Measurements from ENCODE around the gene NEURL3. TPM values are rescaled to one million over a fixed set of nuclear protein-coding genes. Genes with fewer than 3 reads are reported as not detected.

Gene NEURL3
- total RNA-seq, 1 experiment from 2014 or later = not detected

DNA sequence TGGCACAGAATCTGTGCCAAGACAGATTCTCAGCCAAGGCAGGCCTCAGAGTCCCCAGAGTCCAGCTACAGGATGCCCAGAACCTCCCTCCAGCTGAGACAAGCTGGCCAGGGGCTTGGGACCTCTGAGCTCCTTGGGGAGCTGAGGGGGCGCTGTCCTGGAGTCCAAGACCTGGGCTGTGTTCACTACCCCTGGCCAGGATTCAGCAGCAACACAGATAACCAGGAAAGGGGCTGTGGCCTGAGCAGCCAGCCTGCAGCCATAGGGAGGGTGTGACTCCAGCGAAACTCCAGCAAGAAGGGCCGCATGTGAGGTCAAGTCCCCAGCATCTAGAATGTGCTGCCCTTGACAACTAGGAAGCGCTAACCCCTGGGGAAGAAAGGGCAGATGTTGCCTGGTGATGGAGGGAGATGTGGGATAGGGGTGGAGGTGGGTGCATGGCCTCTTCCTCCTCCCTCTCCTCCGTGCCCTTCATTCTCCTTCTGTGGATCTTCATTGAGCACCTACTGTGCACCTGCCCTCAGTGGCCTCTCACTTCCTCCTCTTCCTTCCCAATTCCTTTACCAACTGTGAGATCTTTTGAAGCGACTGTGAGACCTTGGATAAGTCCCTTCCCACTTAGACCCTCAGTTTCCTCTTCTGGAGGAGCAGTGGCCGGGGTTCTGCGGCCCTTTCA lies 23.7 kb upstream of the NEURL3 start:
- DNase-seq (ENCODE audit: extremely low read depth, low read depth) = no peak

DNA sequence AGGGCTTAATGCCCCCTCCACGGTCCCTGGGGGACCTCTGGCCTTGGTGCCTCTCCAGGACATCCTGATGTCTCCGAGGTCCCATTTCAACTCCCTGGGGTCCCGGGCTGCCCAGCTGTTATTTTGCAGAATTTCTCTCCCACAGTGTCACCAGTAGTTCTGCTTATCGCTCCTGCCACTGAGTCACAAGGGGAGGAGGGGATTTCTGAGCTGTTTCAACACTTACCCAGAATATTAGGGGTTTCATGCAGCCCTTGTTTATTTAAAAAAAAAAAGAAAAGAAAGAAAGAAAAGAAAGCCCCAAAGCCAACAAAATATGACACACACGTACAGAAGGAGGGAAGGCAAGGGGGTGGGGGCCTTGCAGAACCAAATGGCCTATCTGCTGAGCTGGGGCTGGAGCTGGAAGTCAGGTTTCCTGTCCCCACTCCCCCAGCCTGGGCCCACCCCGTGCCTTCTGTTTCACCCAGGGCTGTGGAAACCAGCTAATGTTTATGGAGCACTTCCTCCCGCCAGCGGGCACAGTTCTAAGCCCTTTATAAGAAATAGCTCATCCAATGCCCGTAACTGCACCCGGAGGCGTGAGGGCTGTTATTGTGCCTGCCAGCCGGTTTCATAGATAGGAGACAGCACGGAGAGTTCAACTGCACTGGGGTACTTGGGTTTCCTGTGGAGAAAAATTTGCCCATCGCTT lies 23.0 kb upstream of the NEURL3 start:
- no peak for DNase-seq (ENCODE audit: extremely low read depth, low read depth)

DNA sequence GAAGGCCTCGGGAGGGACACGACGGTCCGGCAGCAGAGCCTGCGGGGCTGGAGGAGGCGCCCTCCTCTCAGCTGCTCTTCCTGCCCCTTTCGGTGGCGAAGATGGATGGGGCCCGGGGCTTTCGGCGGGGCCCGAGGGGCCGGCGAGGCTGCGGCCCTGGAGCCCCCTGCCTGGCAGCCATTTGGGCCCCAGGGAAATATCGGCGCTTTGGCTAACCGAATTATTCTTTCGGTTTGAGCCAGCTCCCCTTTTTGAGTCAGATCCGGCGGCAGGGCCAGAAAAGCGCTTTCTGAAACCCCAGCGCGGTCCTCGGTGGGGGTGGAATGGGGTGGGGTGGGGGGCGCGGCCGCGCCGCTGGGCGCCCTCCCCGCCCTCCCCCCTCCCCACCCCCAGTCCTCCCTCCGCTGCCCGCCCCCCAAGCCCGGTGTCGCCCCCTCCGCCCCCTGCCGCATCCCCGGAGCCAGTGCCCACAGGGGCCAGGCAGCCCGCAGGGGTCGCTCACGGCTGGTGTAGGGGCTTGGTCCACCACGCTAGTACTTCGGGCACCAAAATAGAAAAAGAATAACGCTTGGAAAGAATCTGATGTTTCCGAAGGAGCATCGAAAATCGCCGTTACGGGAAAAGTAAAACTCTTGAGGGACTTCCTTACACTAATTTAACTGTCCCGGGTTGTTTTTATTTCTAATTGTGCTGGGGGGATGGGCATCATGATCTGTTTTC lies 22.3 kb upstream of the NEURL3 start:
- DNase-seq (ENCODE audit: extremely low read depth, low read depth) = no peak

DNA sequence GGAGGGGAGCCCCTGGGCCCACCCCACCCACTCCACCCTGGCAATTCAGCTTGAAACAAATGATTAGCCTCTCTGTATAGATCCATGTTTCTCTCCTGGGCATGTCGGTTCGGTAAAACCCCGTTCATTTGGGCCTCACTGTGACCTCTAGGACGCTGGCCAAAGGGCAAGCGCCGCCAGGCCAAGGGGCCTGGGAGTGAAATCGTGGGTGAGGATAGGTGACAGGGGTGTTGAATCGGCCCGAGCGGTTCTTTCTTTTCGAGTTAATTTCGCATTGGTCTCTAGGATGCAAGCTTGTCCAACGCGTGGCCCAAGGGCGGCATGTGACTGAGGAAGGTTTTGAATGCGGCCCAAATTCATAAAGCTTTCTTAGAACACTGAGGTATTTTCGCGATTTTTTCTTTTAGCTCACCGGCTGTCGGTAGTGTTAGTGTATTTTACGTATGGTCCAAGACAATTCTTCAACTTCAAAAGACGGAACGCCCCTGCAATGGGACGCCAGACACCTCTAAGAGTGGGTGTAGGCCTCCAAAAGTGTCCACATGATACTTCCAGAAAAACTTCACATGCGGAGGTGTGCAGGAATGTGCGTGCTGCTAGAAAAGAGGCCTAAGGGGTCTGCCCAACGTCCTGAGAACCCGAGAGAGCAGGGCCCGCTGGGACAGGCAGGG lies 21.6 kb upstream of the NEURL3 start:
- DNase-seq (ENCODE audit: extremely low read depth, low read depth) = no peak

DNA sequence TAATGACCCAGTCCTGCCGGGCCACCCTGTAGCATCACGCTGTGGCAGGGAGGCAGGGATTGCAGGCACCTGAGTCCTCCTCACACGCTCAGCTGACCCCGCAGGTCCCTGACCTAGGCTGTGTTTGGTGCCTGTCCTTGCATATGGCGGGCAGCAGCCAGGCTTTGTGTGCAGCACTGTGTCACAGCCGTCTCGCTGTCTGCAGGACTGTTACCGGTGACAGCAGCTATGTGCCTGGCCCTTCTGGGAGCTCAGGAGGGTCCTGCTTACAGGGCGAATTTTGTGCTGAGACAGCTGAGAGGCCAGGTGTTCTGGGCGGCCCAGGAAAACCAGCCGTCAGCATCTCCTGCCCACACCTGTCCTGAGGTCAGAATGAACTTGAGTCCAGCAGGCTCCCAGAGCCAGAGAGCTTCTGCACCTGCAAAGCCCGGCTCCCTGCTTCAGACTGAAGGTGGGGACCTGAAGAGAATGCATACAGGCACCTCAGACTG lies 21.0 kb upstream of the NEURL3 start:
- DNase-seq (ENCODE audit: extremely low read depth, low read depth) = no peak

DNA sequence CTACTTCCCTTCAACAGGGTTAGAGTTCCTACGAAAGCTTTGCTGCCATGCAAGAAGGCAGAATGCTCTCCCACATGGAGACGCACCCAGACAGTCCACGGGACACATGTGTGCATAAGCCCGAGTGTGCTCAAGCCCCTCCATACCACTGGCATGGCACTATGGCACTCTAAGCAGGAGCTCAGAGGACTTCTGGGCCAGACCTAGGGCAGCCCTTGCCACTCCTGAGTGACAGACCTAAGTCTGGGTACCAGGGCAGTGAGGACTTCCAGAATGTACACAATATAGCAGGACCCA lies 20.0 kb upstream of the NEURL3 start:
- no peak for DNase-seq (ENCODE audit: extremely low read depth, low read depth)

DNA sequence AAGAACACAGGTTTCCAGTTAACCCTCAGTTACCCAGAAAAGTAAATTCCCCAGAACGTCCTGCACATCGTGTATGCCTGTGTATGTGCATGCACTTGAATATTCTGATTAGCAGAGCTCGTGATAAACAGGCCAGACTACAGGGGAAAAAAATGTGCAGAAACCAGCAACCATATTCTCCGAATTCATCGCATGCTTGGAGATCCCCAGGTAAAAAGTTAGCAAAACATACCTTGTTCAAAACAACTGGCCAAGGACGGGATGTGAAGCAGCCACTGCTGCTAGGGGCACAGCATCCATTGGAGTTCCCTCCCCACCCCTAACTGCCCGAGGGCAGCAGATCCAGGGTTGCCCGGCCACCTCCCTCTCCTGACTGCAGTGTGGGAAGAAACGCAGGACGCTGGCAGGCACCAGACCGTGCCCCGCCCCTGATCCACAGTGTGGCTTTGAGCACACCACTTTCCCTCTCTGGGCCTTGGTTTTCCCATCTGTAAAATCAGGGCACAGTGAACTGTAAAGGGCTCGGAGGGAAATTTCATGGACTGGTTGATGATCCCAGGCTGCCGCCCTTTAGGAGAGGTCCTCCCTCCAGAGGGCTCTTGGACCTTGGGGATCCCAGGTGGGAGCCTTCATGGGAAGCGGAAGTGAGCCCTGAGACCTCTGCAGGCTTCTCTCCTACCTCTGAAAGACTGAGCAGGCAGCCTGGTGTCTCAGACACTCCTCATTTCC lies 19.5 kb upstream of the NEURL3 start:
- DNase-seq (ENCODE audit: extremely low read depth, low read depth) = no peak

DNA sequence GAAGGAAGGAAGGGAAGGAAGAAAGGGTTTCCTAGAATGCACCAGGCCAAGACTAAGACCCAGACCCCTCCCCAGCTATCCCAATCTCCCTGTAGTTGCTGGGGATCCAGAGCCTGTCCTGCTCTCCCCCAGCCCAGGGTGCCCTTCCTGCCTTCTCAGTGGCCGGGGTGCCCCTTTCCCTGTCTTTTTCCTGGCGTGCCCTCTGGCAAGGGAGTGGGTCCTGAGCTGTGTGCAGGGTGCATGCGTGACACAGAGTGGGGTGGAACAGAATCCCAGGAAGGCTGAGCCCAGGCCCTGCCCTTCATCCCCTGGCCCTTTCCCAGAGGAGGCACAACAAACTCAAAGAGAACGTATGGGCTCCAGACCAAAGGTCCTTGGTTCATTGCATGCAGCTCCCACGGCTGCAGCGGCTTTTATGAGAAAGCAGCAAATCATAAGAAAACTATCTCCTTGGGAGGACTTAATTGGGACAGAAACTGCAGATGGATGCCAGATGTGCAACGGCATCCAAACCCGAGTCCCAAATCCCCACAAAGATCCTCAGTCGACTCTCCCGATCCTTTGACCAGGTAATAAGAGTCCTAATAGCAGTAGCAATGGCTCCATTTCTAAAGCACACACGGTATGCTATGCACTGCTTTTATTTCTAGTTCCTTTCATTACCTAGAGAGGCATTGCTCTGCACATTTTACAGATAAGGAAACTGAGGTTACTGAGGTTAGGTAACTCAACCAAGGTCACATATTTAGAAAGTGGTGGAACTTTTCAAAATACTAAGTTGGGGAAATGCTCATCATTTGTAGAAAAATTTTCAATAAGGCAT lies 18.7 kb upstream of the NEURL3 start:
- DNase-seq (ENCODE audit: extremely low read depth, low read depth) = no peak

DNA sequence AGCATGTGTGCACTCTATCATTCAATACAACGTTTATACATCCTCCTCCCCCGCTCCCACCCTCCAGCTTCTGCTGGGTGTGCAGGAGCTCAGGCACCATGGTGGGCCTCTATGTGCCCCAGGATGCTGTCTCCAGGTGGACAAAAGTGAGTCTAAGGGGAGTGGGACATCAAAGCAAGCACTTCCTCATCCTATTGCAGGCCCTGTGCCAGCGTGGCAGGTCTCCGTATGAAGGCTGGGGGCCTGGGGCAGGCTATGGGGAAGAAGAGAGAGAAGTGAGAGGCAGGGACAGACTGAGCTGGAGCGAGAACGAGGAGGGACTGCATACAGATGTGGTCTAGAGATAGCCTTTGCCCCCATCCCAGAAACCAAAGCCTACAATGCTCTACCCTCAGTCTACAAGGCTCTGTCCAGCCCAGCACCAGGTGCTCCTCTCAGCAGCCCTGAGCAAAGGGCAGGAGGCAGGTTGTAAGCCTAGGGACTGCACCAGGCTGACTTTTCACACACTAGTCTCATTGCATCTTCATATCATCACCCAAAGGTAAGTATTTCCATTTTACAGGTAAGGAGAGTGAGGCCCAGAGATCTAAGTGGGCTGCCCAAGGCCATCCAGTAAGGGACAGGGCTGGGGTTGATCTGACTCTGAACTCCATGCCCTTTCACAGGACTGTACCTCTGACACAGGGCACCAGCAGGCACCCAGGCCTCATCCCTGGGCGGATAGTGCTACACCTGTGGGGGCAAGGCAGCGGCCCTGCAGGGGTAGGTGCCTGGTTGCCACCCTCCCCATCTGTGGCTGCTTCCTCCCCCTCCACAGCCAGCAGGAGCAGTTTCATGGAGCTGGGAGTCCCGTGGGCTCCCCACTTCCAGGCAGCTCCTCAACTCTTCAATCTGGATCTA lies 17.4 kb upstream of the NEURL3 start:
- no peak for DNase-seq (ENCODE audit: extremely low read depth, low read depth)

DNA sequence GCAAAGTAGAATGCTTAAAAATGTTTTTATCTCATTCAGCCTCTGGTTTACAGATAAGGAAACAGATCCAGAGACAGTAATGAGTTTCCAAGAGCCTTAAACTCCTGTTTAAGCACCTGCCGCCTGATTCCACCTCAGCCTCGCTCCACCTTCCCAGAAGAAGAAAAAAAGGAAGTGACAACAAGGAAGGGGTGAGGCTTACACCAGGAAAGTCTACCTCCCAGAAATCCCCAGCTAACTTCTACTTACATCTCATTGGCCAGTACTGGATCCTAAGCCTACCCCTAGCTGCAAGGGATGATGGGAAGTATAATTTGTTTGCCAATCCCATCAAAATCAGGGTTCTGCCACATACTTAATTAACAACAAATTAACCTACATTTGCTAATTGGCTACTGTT lies 16.1 kb upstream of the NEURL3 start:
- no peak for DNase-seq (ENCODE audit: extremely low read depth, low read depth)

DNA sequence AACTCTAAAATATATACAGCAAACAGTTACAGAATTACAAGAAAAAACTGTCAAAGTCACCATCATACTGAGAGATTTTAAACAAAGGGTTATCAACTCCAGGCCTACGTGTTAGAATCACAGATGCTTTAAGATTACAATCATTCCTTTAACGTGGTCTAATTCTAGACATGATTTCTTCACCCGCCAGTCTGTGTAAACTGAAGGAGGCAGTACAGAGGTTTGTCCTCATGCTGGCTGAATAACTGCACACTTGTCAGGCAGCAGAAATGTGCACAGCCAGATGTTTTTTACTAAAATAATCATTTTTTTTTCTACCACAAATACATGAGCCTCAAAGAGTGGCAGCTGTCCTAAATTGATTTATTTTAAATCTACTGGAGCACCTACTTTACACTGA lies 15.5 kb upstream of the NEURL3 start:
- no peak for DNase-seq (ENCODE audit: extremely low read depth, low read depth)

DNA sequence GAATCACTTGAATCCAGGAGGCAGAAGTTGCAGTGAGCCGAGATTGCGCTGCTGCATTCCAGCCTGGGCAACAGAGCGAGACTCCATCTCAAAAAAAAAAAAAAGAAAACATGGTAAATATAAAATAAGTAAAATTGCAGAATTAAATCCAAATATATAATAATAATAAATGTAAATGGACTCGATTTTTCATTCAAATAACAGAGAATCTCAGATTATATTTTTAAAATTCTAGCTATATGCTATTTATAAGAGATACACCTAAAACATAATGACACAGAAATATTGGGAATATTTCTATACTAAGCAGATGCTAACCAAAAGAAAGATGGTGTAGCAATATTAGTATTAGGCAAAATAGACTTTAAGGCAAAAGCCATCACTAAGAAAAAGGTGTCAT lies 15.1 kb upstream of the NEURL3 start:
- DNase-seq (ENCODE audit: extremely low read depth, low read depth) = no peak

DNA sequence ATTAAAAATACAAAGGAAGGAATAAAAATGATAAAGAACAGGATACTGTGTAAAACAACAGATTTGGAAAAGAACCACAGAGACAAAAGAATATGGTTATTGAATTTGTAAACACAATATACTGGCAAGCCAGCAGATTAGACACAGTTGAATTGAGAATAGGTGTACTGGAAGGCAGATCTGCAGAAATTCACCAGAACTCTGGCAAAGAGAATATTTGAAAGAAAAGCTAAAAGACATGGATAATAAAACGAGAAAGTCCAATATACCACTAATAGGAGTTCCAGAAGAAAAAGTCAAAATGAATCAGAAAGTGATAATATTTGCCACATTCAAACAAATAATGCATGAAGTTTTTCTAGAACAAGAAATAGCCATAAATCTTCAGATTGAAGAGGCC lies 11.9 kb upstream of the NEURL3 start:
- DNase-seq (ENCODE audit: extremely low read depth, low read depth) = no peak

DNA sequence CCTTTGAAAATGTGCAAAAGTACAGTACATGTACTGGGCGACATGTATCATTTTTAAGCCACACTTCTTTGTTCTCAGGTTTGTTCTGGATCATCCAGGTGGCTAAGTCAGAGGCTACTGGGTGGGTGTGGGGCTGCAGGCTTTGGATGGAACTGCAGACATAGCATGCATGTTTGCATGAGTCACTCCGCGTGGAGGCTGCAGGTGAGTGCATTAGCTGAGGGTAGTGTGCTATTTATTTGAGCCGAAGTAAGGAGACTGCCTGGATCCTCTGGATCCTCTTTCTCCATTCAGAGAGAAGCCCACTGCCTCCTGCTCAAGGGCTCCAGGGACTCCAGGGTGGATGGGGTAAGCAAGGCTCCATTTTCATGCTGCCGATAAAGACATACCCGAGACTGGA lies 9.4 kb upstream of the NEURL3 start:
- no peak for DNase-seq (ENCODE audit: extremely low read depth, low read depth)

DNA sequence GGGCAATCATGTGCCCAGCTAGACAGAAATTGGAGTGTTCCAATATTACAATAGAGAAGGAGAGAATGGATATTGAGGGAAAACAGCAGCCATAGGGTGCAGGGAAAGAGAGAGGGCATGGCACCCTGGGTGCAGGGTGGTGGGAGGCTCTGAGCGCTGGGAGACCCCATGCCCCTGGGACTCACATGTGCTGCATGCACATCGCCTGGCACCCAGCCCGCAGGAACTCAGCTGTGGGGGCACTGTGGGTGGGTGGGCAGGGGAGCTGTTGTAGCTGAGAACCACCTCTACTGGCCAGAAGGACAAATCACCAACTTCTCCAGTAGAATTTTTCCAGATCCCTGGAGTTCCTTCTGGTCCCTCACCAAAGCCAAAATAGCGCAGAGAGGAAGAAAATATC lies 7.2 kb upstream of the NEURL3 start:
- no peak for DNase-seq (ENCODE audit: extremely low read depth, low read depth)

DNA sequence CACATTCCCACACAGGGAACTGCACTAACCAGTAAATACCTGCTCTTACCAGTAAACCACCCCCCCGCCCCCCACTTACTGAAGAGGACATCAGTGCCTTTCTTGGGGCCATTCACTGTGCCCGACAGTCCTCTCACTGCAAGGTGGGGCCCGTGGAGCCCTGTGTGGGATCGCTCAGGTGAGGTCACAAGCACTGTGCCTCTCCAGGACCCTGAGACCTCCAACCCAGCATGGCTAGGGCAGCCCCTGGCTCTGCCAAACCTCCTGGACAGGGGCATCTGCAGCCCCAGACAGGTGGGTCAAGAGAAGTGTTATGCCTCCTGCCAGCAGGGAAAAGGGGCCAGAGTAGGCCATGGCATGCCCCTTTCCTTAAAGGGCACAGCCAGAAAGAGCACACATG lies 6.7 kb upstream of the NEURL3 start:
- no peak for DNase-seq (ENCODE audit: extremely low read depth, low read depth)

DNA sequence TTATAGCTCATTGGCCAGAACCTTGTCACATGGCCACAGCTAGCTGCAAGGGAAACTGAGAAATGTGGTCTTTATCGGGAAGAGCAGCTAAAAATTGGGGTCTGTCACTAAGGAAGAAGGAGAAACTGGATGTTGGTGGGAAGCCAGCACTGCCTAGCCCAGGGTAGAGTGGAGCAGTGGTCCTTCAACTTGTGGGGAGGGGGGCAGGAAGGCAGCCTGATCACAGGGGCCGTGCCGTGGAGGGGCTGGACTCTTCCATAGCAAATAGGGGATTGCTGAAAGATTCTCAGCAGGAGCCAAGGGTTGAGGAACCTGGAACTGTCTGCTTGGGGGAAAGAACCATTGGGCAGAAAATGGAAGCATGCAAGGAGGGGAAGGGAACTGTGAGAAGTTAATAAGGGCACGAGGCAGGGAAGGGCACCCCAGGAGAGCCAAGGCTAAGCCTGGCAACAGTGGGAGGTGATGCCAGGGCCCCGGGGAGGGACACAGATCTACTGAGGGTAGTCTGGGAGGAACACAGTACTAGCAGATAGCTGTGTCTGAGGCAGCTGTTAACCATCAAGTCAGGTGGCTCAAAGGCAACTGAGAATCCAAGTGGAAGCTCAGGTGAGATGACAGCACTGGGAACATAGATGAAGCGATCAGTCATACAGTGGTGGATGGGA lies 5.9 kb upstream of the NEURL3 start:
- DNase-seq (ENCODE audit: extremely low read depth, low read depth) = no peak

DNA sequence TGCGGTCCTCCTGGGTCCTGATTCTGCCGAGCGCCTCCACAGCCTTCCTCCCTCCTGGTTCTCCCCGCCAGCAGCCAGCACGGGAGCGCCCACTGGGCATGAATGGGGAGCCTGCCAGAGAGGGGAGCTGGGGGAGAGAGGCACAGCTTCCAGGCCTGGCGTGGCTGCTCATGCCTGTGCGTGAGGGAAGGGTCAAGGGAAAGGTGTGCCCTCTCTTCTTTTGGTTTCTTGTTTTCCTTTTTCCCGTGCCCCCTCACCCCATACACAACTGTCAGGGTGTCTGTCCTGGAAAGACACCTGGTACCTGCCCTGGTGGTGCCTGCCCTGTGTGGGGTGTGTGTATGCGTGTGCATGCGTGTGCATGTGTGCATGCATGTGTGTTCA lies 4.7 kb upstream of the NEURL3 start:
- no peak for DNase-seq (ENCODE audit: extremely low read depth, low read depth)

All from NCI-H460 (cell line).